Neural cell (in vitro differentiated cells): ENCODE measurements around the gene DNAL4.

Experiments used
- CTCF ChIP-seq: fragments of 450-650 bp; IDR thresholded peaks from 2 replicates; pipeline ENCODE4 v1.5.1; 2014; ENCODE audit warnings: antibody characterized with exemption, mild to moderate bottlenecking, moderate library complexity; ENCODE audit not compliant: poor library complexity, severe bottlenecking
- EP300 ChIP-seq: fragments of 450-650 bp; conservative IDR thresholded peaks from 2 replicates; pipeline ENCODE4 v1.6.1; 2014; ENCODE audit warnings: antibody characterized with exemption, mild to moderate bottlenecking, moderate library complexity; ENCODE audit not compliant: poor library complexity, severe bottlenecking
- EZH2 ChIP-seq: fragments of 200-600, 300-800 bp; shearing (Covaris generic), sonication (generic); IDR thresholded peaks from 2 replicates; pipeline ENCODE4 v1.6.1; 2014; ENCODE audit warnings: antibody characterized with exemption, low read length, borderline replicate concordance, mild to moderate bottlenecking; ENCODE audit not compliant: insufficient read depth, poor library complexity, severe bottlenecking
- POLR2AphosphoS5 ChIP-seq: IDR thresholded peaks from 2 replicates; pipeline ENCODE4 v1.6.1; 2012
- RAD21 ChIP-seq: fragments of 450-650 bp; conservative IDR thresholded peaks from 2 replicates; pipeline ENCODE4 v1.6.1; 2014; ENCODE audit warnings: antibody characterized with exemption, mild to moderate bottlenecking, moderate library complexity
- REST ChIP-seq: IDR thresholded peaks from 2 replicates; pipeline ENCODE4 v1.6.1; 2012; ENCODE audit warnings: borderline replicate concordance

DNA sequence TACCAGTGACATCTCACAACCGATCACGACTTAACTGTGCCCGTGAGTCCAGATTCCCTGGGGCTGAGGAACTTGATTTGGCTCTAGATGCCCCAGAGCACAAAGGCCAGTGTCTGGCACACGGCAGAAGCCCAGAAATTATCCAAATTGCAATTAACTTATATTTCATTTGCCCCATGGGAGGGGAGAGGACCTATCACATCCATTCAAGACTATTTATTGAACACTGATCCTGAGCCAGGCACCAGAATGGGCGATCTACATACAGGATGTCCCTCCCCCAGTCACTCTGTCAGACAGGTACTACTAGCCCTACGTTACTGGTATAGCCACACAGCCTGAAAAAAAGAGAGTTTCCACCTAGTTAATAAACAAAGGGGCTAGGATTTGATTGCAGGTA is 5.1 kb downstream of the DNAL4 start:
- no peak for TF ChIP-seq CTCF
- TF ChIP-seq RAD21, result no peak
- TF ChIP-seq POLR2AphosphoS5, result no peak
- no peak for TF ChIP-seq EP300
- no peak for TF ChIP-seq REST
- TF ChIP-seq EZH2, result no peak
